Upper lobe of left lung (tissue), 6 donors: ENCODE measurements around the gene GZF1. TPM values are rescaled to one million over a fixed set of nuclear protein-coding genes. Genes with fewer than 3 reads are reported as not detected.
A peak's percentile ranks its signal among the peaks of the same experiment; 100 is the strongest.

ENCODE experiments used
- ATAC-seq, 2 donors: fragments of 200-7000 bp; cut with Tn5 transposase; one replicate each; pipeline ENCODE4 v1.9.1; 2022; ENCODE audit warnings: mild to moderate bottlenecking in 2 of 2, moderate library complexity in 2 of 2; ENCODE audit not compliant: low FRiP score in 2 of 2
- DNase-seq, 2 donors: peaks; one replicate each; pipeline ENCODE4 v3.0.0-alpha.2; 2019 to 2020
- H3K27ac ChIP-seq, 4 donors: fragments of 200-600 bp; sonication (generic); one replicate each; pipeline ENCODE4 v1.5.1; 2016 to 2019
- H3K27me3 ChIP-seq, 4 donors: fragments of 200-600 bp; sonication (generic); one replicate each; pipeline ENCODE4 v1.5.1; 2017 to 2019
- H3K36me3 ChIP-seq, 4 donors: fragments of 200-600 bp; sonication (generic); one replicate each; pipeline ENCODE4 v1.5.1; 2016 to 2019
- H3K4me1 ChIP-seq, 4 donors: fragments of 200-600 bp; sonication (generic); one replicate each; pipeline ENCODE4 v1.5.1; 2018 to 2019
- H3K4me3 ChIP-seq, 4 donors: fragments of 200-600 bp; sonication (generic); one replicate each; pipeline ENCODE4 v1.5.1; 2017 to 2019; ENCODE audit warnings: mild to moderate bottlenecking in 2 of 4, moderate library complexity in 1 of 4
- H3K9me3 ChIP-seq, 4 donors: fragments of 200-600 bp; sonication (generic); one replicate each; pipeline ENCODE4 v1.5.1; 2018 to 2019
- EP300 ChIP-seq, 4 donors: sonication (generic); formaldehyde crosslinking; IDR thresholded peaks; one replicate each; pipeline ENCODE4 v1.5.1; 2017; ENCODE audit warnings: antibody characterized with exemption in 4 of 4, control low read depth in 2 of 4
- POLR2A ChIP-seq, 4 donors: fragments of 450-650 bp; IDR thresholded peaks; one replicate each; pipeline ENCODE4 v1.5.1; 2016 to 2017; ENCODE audit warnings: antibody characterized with exemption in 4 of 4, mild to moderate bottlenecking in 2 of 4
- POLR2AphosphoS5 ChIP-seq, 2 donors: sonication (generic); formaldehyde crosslinking; IDR thresholded peaks; one replicate each; pipeline ENCODE4 v1.5.1; 2017; ENCODE audit warnings: antibody characterized with exemption in 2 of 2
- WGBS, 2 donors: methylation state at CpG; one replicate each; pipeline ENCODE4 v1.1.5; 2017 to 2018; 5-methylcytosine and 5-hydroxymethylcytosine counted together
- total RNA-seq, 6 donors: library from RNA; depleted of rRNA in 4 of 6; stranded (reverse); fragments of >200 nt in 4 of 6; gene quantifications; one replicate each; pipeline versions ENCODE4 v1.1.0 to v1.2.1, GENCODE V29; 2016 to 2021
- TF ChIP-seq, protein P1 (sequence below), 6 experiments: fragments of 450-650 bp in 4 of 6; fragments of 200-600 bp in 2 of 6; sonication (generic) in 2 of 6; IDR thresholded peaks; one replicate each; pipeline ENCODE4 v1.5.1; 2016 to 2019; ENCODE audit warnings: antibody characterized with exemption in 6 of 6
- donor health status: DM: no; HTN: no; CAD: no; lungs with moderate emphysema.
- donor health status: DM: no; HTN: yes; CAD: no; lungs with severe emphysema.

GZF1 gene
- total RNA-seq, 6 donors from 2014 or later: 14.1 to 32.5 (median 25.6) TPM

DNA sequence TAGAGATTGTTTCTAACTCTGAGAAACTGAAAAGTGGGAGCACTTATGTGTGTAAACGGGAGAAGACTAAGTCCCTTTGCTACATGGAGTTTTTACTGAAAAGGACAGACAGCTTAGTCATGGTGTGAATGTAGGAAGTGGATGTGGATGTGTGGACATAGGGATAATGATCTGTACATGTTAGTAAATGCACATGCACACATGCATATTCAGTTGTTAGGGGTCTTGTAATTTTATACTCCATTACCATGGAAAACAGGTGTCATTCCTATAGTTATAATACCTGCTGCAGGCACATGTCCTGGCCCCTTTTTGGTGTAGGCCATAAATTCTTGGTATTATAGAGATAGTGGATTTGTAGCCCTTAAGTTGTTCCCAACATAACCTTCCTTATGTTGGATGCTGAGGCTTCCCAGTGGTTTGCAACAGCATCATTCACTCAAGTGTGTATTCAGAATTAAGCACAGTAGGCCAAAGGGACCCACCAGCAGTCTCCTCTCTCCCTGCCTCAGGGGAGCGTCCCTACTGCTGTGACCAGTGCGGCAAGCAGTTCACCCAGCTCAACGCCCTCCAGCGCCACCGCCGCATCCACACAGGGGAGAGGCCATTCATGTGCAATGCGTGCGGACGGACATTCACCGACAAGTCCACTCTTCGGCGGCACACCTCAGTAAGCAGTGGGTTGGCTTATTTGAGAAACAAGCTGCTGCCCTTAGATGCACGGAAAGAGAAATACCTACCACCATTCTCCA is 7.3 kb downstream of the GZF1 start:
- Histone ChIP-seq H3K27me3 (no peaks in the 10 kb centered on the region), H3K4me1 (peaks cover 26 to 33% (median 28%) of the 10 kb centered on the region in 4 donors), H3K4me3 (no peak overlapping the region), H3K9me3 (no peaks in the 10 kb centered on the region), H3K27ac (no peak overlapping the region), H3K36me3 (peaks cover 23 to 86% (median 46%) of the 10 kb centered on the region in 4 donors)
- WGBS, 2 donors: 96% methylated on average over 14 of the region's 14 CpGs
- ATAC-seq: no peak
- DNase-seq: peak in 1 of 2 donors; percentile 64
- TF ChIP-seq POLR2A (IDR thresholded peaks at IDR 0.05): no peak
- no peak for TF ChIP-seq EP300 (IDR thresholded peaks at IDR 0.05)
- TF ChIP-seq, protein P1, sequence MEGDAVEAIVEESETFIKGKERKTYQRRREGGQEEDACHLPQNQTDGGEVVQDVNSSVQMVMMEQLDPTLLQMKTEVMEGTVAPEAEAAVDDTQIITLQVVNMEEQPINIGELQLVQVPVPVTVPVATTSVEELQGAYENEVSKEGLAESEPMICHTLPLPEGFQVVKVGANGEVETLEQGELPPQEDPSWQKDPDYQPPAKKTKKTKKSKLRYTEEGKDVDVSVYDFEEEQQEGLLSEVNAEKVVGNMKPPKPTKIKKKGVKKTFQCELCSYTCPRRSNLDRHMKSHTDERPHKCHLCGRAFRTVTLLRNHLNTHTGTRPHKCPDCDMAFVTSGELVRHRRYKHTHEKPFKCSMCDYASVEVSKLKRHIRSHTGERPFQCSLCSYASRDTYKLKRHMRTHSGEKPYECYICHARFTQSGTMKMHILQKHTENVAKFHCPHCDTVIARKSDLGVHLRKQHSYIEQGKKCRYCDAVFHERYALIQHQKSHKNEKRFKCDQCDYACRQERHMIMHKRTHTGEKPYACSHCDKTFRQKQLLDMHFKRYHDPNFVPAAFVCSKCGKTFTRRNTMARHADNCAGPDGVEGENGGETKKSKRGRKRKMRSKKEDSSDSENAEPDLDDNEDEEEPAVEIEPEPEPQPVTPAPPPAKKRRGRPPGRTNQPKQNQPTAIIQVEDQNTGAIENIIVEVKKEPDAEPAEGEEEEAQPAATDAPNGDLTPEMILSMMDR (IDR thresholded peaks at IDR 0.05): no peak
- TF ChIP-seq POLR2AphosphoS5 (IDR thresholded peaks at IDR 0.05): no peak

DNA sequence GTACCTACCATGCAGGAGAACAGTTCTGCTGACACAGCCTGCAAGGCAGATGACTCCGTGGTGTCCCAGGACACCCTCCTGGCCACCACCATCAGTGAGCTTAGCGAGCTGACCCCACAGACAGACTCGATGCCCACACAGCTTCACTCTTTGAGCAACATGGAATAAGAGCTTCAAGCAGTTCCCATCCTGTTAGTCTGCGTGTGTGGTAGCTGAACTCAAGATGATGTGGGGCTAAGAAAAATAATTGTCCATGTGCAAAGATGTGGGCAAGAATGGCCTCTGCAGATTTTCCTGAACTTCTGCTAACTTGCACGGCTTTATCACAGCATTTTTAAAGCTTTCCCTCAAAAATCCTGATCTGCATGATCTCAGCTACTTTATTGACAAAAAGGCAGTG is 8.3 kb downstream of the GZF1 start:
- no peak for ATAC-seq
- 89 to 98% methylated on average over 5 of the region's 5 CpGs for WGBS, 2 donors
- peaks cover 26 to 32% (median 28%) of the 10 kb centered on the region in 4 donors for H3K4me1 ChIP-seq
- H3K9me3 ChIP-seq: no peaks in the 10 kb centered on the region
- DNase-seq: no peak
- H3K27me3 ChIP-seq: no peaks in the 10 kb centered on the region
- peaks cover 23 to 81% (median 42%) of the 10 kb centered on the region in 4 donors for H3K36me3 ChIP-seq
- TF ChIP-seq POLR2A (IDR thresholded peaks at IDR 0.05) (no peak), POLR2AphosphoS5 (IDR thresholded peaks at IDR 0.05) (no peak), EP300 (IDR thresholded peaks at IDR 0.05) (no peak)
- TF ChIP-seq, protein P1 (IDR thresholded peaks at IDR 0.05): no peak
- H3K27ac ChIP-seq: no peak overlapping the region
- H3K4me3 ChIP-seq: no peak overlapping the region

DNA sequence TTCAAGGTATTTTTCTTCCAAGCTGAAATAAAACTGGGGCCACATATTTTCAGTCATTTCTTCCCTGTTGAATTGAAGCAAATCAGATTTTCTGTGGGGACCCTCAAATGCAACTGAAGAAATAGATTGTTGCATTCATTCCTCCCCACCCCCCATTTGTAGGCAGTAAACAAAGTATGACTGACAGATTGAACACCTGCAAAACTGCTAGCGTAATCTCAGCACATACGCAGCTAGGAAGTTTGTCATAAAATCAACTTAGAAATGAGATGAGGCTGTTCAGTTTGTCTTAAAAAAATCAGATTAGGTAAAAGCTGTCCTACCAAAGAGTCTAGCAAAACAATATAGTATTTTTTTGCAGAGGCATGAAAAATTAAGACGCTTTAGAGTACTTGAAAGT is 8.9 kb downstream of the GZF1 start:
- WGBS, 2 donors: 85 to 88% methylated on average over 3 of the region's 3 CpGs
- Histone ChIP-seq H3K4me1 (peaks cover 20 to 26% (median 22%) of the 10 kb centered on the region in 4 donors), H3K4me3 (no peak overlapping the region), H3K9me3 (no peaks in the 10 kb centered on the region), H3K27ac (no peak overlapping the region), H3K36me3 (peaks cover 23 to 80% (median 43%) of the 10 kb centered on the region in 4 donors), H3K27me3 (no peaks in the 10 kb centered on the region)
- DNase-seq (no peak), ATAC-seq (no peak)
- TF ChIP-seq EP300 (IDR thresholded peaks at IDR 0.05) (no peak), POLR2AphosphoS5 (IDR thresholded peaks at IDR 0.05) (no peak), POLR2A (IDR thresholded peaks at IDR 0.05) (no peak)
- TF ChIP-seq, protein P1 (IDR thresholded peaks at IDR 0.05): no peak

DNA sequence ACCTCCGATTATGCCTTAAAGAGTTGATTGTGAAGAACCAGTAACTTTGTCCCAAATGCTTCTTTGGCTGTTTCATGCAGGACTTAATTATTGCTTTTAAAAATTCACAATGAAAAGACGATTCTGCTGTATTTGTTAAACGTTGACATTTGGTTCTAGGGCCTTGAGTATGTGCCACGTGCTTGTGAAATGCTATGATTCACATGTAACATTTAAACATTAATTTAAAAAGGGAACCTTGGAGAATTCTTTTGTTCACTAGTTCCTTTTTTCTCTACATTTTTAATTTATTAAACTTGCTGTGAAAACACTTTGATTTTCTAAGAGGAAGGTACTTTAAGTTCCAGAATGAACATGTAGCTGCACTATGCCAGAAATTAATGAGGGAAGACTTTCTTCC is 9.5 kb downstream of the GZF1 start:
- Histone ChIP-seq H3K27me3 (no peaks in the 10 kb centered on the region), H3K9me3 (no peaks in the 10 kb centered on the region), H3K27ac (no peak overlapping the region), H3K36me3 (peaks cover 23 to 84% (median 45%) of the 10 kb centered on the region in 4 donors), H3K4me3 (no peak overlapping the region), H3K4me1 (peaks cover 13 to 19% (median 16%) of the 10 kb centered on the region in 4 donors)
- no peak for ATAC-seq
- no peak for DNase-seq
- no peak for TF ChIP-seq EP300 (IDR thresholded peaks at IDR 0.05)
- no peak for TF ChIP-seq POLR2A (IDR thresholded peaks at IDR 0.05)
- TF ChIP-seq POLR2AphosphoS5 (IDR thresholded peaks at IDR 0.05): no peak
- TF ChIP-seq, protein P1 (IDR thresholded peaks at IDR 0.05): no peak
- WGBS, 2 donors: 50 to 64% methylated on average over 4 of the region's 4 CpGs
